Retinal pigment epithelial cell (primary cell): ENCODE data around the gene LAMA2.

Source experiments
- DNase-seq: peaks from one replicate; pipeline ENCODE4 v3.0.0-alpha.2; 2010; ENCODE audit warnings: low read depth
- H3K4me3 ChIP-seq: 2 replicates; pipeline ENCODE4 v1.5.1; 2011; ENCODE audit warnings: mild to moderate bottlenecking, low read length, control low read depth, moderate library complexity
- TF ChIP-seq, protein P1 (sequence below): conservative IDR thresholded peaks from 2 replicates; pipeline ENCODE4 v1.5.1; 2011; ENCODE audit warnings: low read depth, low read length, control low read depth, inconsistent platforms

Gene LAMA2

GRCh38 chr6:128848212-128848935 is 34.6 kb upstream of the LAMA2 start:
- no peak for DNase-seq
- H3K4me3 ChIP-seq = no peak overlapping the region
- TF ChIP-seq, protein P1, sequence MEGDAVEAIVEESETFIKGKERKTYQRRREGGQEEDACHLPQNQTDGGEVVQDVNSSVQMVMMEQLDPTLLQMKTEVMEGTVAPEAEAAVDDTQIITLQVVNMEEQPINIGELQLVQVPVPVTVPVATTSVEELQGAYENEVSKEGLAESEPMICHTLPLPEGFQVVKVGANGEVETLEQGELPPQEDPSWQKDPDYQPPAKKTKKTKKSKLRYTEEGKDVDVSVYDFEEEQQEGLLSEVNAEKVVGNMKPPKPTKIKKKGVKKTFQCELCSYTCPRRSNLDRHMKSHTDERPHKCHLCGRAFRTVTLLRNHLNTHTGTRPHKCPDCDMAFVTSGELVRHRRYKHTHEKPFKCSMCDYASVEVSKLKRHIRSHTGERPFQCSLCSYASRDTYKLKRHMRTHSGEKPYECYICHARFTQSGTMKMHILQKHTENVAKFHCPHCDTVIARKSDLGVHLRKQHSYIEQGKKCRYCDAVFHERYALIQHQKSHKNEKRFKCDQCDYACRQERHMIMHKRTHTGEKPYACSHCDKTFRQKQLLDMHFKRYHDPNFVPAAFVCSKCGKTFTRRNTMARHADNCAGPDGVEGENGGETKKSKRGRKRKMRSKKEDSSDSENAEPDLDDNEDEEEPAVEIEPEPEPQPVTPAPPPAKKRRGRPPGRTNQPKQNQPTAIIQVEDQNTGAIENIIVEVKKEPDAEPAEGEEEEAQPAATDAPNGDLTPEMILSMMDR = no peak

- DNase-seq = no peak
- TF ChIP-seq, protein P1 = no peak
- no peak overlapping the region for H3K4me3 ChIP-seq
These were observed 27.3 kb upstream of the LAMA2 start for GRCh38 chr6:128855581-128856085.

GRCh38 chr6:128857806-128858205 is 25.1 kb upstream of the LAMA2 start:
- H3K4me3 ChIP-seq = no peak overlapping the region
- TF ChIP-seq, protein P1 = no peak
- no peak for DNase-seq

- TF ChIP-seq, protein P1 = no peak
- DNase-seq = no peak
- H3K4me3 ChIP-seq = no peak overlapping the region
These were observed 22.2 kb upstream of the LAMA2 start for GRCh38 chr6:128860782-128861181.

GRCh38 chr6:128863983-128864382 is 19.0 kb upstream of the LAMA2 start:
- DNase-seq = no peak
- TF ChIP-seq, protein P1 = no peak
- no peak overlapping the region for H3K4me3 ChIP-seq

- DNase-seq = no peak
- TF ChIP-seq, protein P1 = no peak
- H3K4me3 ChIP-seq = no peak overlapping the region
These were observed 12.2 kb upstream of the LAMA2 start for GRCh38 chr6:128870746-128871145.

DNA sequence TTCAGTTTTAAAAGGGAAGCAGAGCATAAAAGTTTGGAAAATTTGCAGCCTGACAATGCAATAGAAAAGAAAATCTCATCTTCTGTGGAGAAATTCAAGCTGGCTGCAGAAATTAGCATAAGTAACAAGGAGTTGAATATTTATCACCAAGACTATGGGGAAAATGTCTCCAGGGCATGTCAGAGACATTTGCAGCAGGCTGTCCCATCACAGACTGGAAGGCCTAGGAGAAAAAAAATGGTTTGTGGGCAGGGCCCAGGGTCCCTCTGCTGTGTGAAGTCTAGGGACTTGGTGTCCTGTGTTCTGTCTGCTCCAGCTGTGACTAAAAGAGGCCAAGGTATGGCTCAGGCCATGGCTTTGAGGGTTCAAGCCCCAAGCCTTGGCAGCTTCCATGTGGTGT is 8.1 kb upstream of the LAMA2 start:
- no peak overlapping the region for H3K4me3 ChIP-seq
- TF ChIP-seq, protein P1 = no peak
- DNase-seq = no peak
